ENCODE measurements around the gene SEMA3F. TPM values are rescaled to one million over a fixed set of nuclear protein-coding genes. Genes with fewer than 3 reads are reported as not detected.
A peak's percentile ranks its signal among the peaks of the same experiment; 100 is the strongest.

Gene SEMA3F
- total RNA-seq, 2 donors from 2014 or later, result 44.8 to 63.2 TPM

GRCh38 chr3:50120364-50121071 lies 34.6 kb upstream of the SEMA3F start:
- peak overlapping the region; percentile 8 for H3K27ac ChIP-seq (ENCODE audit: low read depth, low read length)
- no peak for DNase-seq
- Mint-ChIP-seq H3K27me3 (ENCODE audit: insufficient read depth) (no peaks in the 10 kb centered on the region), H3K27ac (no peak overlapping the region), H3K36me3 (ENCODE audit: low read depth) (peaks cover 37% of the 10 kb centered on the region), H3K4me1 (peaks cover 10% of the 10 kb centered on the region), H3K4me3 (no peak overlapping the region), H3K9me3 (no peaks in the 10 kb centered on the region)
- peaks cover 51% of the 10 kb centered on the region for H3K36me3 ChIP-seq (ENCODE audit: control insufficient read depth, insufficient read depth, low read length)
- no peaks in the 10 kb centered on the region for H3K27me3 ChIP-seq (ENCODE audit: control insufficient read depth, insufficient read depth, low read length, poor library complexity, severe bottlenecking)
- H3K4me3 ChIP-seq (ENCODE audit: low read length), result no peak overlapping the region
- no peaks in the 10 kb centered on the region for H3K9me3 ChIP-seq (ENCODE audit: control insufficient read depth, low read length)
- peaks cover 7% of the 10 kb centered on the region for H3K4me1 ChIP-seq (ENCODE audit: control insufficient read depth, insufficient read depth, low read length)
- no peak overlapping the region for H3K9ac ChIP-seq (ENCODE audit: extremely low read depth, low read length, poor library complexity, severe bottlenecking)
- TF ChIP-seq CTCF (conservative IDR thresholded peaks at IDR 0.05), result no peak
- 92 to 95% methylated on average over 10 of the region's 10 CpGs for WGBS, 2 experiments (ENCODE audit: insufficient coverage in 1 of 2, insufficient read length in 1 of 2)

- Mint-ChIP-seq H3K36me3 (ENCODE audit: low read depth) (peaks cover 29% of the 10 kb centered on the region), H3K27me3 (ENCODE audit: insufficient read depth) (no peaks in the 10 kb centered on the region)
Observed at GRCh38 chr3:50121072-50122032, 33.8 kb upstream of the SEMA3F start.

More at GRCh38 chr3:50121072-50122032, 33.8 kb upstream of the SEMA3F start:
- DNase-seq, result peak; percentile 93
- TF ChIP-seq CTCF (conservative IDR thresholded peaks at IDR 0.05), result peak; percentile 94
- H3K4me1 Mint-ChIP-seq, result peaks cover 18% of the 10 kb centered on the region
- WGBS, 2 experiments (ENCODE audit: insufficient coverage in 1 of 2, insufficient read length in 1 of 2), result 52 to 56% methylated on average over 12 to 13 of the region's 13 CpGs
- Histone ChIP-seq H3K4me1 (ENCODE audit: control insufficient read depth, insufficient read depth, low read length) (peaks cover 16% of the 10 kb centered on the region), H3K9me3 (ENCODE audit: control insufficient read depth, low read length) (no peaks in the 10 kb centered on the region), H3K27ac (ENCODE audit: low read depth, low read length) (peak overlapping the region; percentile 6), H3K9ac (ENCODE audit: extremely low read depth, low read length, poor library complexity, severe bottlenecking) (no peak overlapping the region), H3K36me3 (ENCODE audit: control insufficient read depth, insufficient read depth, low read length) (peaks cover 43% of the 10 kb centered on the region), H3K27me3 (ENCODE audit: control insufficient read depth, insufficient read depth, low read length, poor library complexity, severe bottlenecking) (no peaks in the 10 kb centered on the region), H3K4me3 (ENCODE audit: low read length) (no peak overlapping the region)
- no peak overlapping the region for H3K4me3 Mint-ChIP-seq
- no peak overlapping the region for H3K27ac Mint-ChIP-seq
- no peaks in the 10 kb centered on the region for H3K9me3 Mint-ChIP-seq
